WERI-Rb-1 (cell line): ENCODE data around the gene MAST4.
A peak's percentile ranks its signal among the peaks of the same experiment; 100 is the strongest.

Experiments
- DNase-seq: peaks from one replicate; pipeline ENCODE4 v3.0.0-alpha.2; 2020
- H3K27ac ChIP-seq: fragments of 250-450 bp; sonication (Bioruptor Pico); 2 replicates; pipeline ENCODE4 v1.5.1; 2020; ENCODE audit warnings: mild to moderate bottlenecking, moderate library complexity
- H3K27me3 ChIP-seq: fragments of 250-450 bp; sonication (Bioruptor Pico); 2 replicates; pipeline ENCODE4 v1.5.1; 2021; ENCODE audit warnings: mild to moderate bottlenecking, low read depth, moderate library complexity; ENCODE audit not compliant: insufficient read depth, severe bottlenecking
- H3K36me3 ChIP-seq: fragments of 250-450 bp; sonication (Bioruptor Pico); 2 replicates; pipeline ENCODE4 v1.5.1; 2020; ENCODE audit warnings: mild to moderate bottlenecking, moderate library complexity
- H3K4me3 ChIP-seq: 2 replicates; pipeline ENCODE4 v1.5.1; 2011; ENCODE audit warnings: low read depth, mild to moderate bottlenecking, control low read depth, low read length
- H3K9me3 ChIP-seq: fragments of 250-450 bp; sonication (Bioruptor Pico); 2 replicates; pipeline ENCODE4 v1.5.1; 2021; ENCODE audit warnings: mild to moderate bottlenecking, moderate library complexity; ENCODE audit not compliant: severe bottlenecking
- CTCF ChIP-seq: IDR thresholded peaks from 2 replicates; pipeline ENCODE4 v1.5.1; 2011; ENCODE audit warnings: low read depth, mild to moderate bottlenecking, control low read depth, inconsistent platforms, low read length

The MAST4 gene

DNA sequence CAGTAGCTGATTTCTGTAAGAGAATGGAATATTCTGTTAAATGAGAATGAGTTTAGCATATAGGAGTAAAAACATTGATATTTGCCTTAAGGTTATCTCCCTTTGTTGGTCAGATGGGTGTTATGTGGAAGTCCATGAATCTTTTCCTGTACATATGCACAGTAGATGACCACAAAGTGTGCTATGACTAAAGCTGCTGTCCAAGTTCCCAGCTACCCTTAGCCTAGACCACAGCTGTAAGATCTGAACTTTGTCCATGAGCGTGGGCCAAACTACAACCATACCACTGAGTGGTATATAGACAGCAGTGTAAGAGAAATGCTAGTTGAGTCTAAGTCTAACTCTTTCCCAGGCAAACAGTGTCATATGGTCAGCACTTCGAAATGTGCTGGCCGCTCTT is 551.6 kb downstream of the MAST4 start:
- Histone ChIP-seq H3K27ac (no peak overlapping the region), H3K4me3 (no peak overlapping the region), H3K36me3 (no peaks in the 10 kb centered on the region), H3K9me3 (no peaks in the 10 kb centered on the region), H3K27me3 (no peaks in the 10 kb centered on the region)
- DNase-seq = no peak
- TF ChIP-seq CTCF = no peak

DNA sequence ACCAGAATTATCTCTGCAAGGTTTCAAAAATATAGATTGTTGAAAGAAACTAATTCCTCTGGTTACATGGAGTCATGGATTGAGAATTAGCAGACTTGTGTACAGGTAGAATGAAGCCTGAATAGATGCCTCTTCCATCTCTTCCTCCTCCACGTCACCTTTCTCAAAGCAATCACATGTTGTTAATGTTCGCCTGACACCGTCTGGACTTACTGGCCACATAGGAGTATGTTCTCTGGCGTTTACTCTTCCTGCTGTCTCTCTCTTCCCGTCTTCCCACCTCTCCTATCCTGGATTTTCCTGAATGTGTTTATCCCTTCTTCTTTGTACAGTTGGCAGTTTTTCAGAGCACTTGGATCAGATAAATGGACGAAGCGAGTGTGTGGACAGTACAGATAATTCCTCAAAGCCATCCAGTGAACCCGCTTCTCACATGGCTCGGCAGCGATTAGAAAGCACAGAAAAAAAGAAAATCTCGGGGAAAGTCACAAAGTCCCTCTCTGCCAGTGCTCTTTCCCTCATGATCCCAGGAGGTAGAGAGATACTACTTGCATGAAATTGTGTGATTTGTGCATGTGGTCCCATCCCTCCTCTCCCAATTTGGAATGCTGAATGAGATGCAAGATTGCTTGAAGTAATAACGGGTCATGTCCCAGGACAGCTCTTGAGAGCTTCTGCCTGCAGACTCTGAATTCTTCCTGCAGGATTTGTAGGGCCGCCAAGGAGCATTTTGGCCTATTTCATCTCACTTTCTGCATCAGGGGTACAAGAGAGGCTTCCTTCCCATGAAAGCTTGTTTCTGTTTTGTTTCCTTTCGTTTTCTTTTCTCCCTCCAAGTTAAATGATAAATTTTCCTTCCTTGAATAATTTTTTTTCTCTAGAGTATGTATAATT is 553.1 kb downstream of the MAST4 start:
- Histone ChIP-seq H3K36me3 (no peaks in the 10 kb centered on the region), H3K27ac (no peak overlapping the region), H3K4me3 (no peak overlapping the region), H3K9me3 (no peaks in the 10 kb centered on the region), H3K27me3 (no peaks in the 10 kb centered on the region)
- no peak for DNase-seq
- TF ChIP-seq CTCF = no peak

DNA sequence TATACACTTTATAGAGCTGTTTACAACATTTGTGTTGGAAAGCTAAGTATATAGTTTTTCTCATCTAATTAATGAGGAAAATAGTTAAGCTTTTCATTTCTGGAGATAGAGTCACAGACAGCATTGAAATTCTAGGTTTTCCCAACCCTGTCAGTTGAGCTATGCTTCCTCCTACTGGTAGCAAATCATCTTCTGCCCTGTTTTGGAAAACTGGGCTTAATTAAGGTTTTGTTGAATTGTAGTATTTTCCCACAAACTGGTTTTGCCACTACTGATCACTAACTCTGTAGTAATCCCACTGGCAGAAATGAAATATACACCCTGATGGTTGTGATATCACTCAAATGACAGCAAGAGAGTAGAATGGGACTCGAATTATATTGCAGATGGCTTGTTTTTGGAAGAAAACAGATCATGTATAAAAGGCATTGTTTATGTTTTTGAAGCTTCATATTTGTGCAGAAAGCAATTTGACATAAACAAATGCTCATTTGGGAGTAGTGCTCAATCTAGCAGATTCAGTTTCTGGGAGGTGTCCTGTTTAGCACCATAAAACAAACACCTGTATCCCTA is 553.8 kb downstream of the MAST4 start:
- Histone ChIP-seq H3K27me3 (no peaks in the 10 kb centered on the region), H3K36me3 (no peaks in the 10 kb centered on the region), H3K9me3 (no peaks in the 10 kb centered on the region), H3K4me3 (no peak overlapping the region), H3K27ac (no peak overlapping the region)
- no peak for DNase-seq
- TF ChIP-seq CTCF = peak; percentile 54

- DNase-seq = no peak
Measured at GRCh38 chr5:67152400-67152799, 556.2 kb downstream of the MAST4 start.

GRCh38 chr5:67153292-67153691 is 557.1 kb downstream of the MAST4 start:
- no peak for TF ChIP-seq CTCF
- Histone ChIP-seq H3K9me3 (no peaks in the 10 kb centered on the region), H3K27ac (no peak overlapping the region), H3K27me3 (no peaks in the 10 kb centered on the region), H3K36me3 (no peaks in the 10 kb centered on the region), H3K4me3 (no peak overlapping the region)
- no peak for DNase-seq

More at GRCh38 chr5:67152400-67152799, 556.2 kb downstream of the MAST4 start:
- no peaks in the 10 kb centered on the region for H3K36me3 ChIP-seq
- no peaks in the 10 kb centered on the region for H3K9me3 ChIP-seq
- no peaks in the 10 kb centered on the region for H3K27me3 ChIP-seq
- no peak for TF ChIP-seq CTCF
- no peak overlapping the region for H3K27ac ChIP-seq
- no peak overlapping the region for H3K4me3 ChIP-seq
